Ectodermal cell (in vitro differentiated cells): ENCODE results near the gene FUT1. TPM values are rescaled to one million over a fixed set of nuclear protein-coding genes. Genes with fewer than 3 reads are reported as not detected.

ENCODE experiments used
- H3K27ac ChIP-seq: 2 replicates; pipeline ENCODE4 v1.7.0; 2013; ENCODE audit warnings: mild to moderate bottlenecking, low read depth, low read length; ENCODE audit not compliant: insufficient read depth, poor library complexity, severe bottlenecking
- H3K27me3 ChIP-seq: 2 replicates; pipeline ENCODE4 v1.7.0; 2013; ENCODE audit warnings: mild to moderate bottlenecking, low read length; ENCODE audit not compliant: insufficient read depth, control insufficient read depth, poor library complexity, severe bottlenecking
- H3K36me3 ChIP-seq: one replicate; pipeline ENCODE4 v1.7.0; 2013; ENCODE audit warnings: low read length; ENCODE audit not compliant: control insufficient read depth, insufficient read depth
- H3K4me1 ChIP-seq: one replicate; pipeline ENCODE4 v1.7.0; 2013; ENCODE audit warnings: low read length; ENCODE audit not compliant: control insufficient read depth, insufficient read depth
- H3K4me3 ChIP-seq: 2 replicates; pipeline ENCODE4 v1.7.0; 2013; ENCODE audit warnings: low read depth, low read length, control low read depth; ENCODE audit not compliant: insufficient read depth
- H3K9me3 ChIP-seq: 2 replicates; pipeline ENCODE4 v1.7.0; 2013; ENCODE audit warnings: mild to moderate bottlenecking, low read length, moderate library complexity; ENCODE audit not compliant: control insufficient read depth
- WGBS, 2 experiments: methylation state at CpG; one replicate each; pipeline ENCODE4 v1.1.7; 2013; ENCODE audit warnings: missing lambda C conversion rate in 2 of 2; 5-methylcytosine and 5-hydroxymethylcytosine counted together
- polyA plus RNA-seq, 4 experiments: library from polyadenylated mRNA; stranded (reverse); fragments of 50-300 nt; gene quantifications; one replicate each; pipeline ENCODE4 v1.2.3, GENCODE V29; 2013

The FUT1 gene
- 2.6 TPM for polyA plus RNA-seq (2013, experiment 1 of 4)
- polyA plus RNA-seq (2013, experiment 2 of 4), result 2.1 TPM
- polyA plus RNA-seq (2013, experiment 3 of 4), result 1.0 TPM
- polyA plus RNA-seq (2013, experiment 4 of 4), result 1.3 TPM

DNA sequence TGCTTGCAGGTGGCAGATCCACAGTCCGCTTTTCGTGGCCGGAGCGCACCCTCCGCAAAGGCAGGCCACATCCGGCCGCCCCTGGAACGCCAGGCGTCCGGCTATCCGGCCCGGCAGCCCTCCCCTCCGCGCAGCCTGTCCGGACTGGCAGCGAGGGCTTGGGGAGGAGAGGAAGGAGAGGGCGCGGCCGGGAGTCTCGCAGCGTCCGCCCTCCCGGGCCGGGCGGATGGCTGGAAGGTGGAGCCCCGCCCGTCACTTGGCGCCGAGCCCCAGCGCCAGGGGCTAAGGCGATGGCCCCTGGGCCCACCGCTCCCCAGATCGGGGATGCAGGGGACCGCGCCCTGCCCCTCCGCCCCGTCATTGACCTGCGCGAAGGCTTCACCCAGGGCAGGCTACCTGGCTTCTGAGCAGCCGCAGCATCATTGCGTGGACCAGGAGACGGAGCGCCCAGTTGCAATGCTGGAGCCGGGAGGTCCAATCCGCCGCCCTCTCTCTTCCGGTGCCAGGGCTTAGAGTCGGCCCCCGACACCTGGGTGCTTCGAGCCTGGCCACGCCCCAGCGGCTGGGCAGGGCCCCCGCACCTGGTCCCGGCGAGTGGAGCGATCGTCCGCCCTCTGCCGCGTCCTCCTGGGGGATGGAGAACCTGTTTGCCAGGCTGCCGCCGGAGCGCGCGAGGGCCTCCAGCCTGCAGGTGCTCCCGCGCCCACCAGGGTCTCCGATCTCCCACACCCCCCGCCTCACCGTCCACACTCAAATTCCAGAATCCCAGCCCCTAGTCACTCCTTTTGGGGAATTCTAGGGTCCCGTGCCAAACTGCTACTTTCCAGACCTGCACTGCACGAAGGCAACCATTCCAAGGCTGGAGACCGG lies at the start of gene FUT1:
FUT1 (minus strand) TSS at position 146 of the 870 bp plus-strand sequence. CDS start 1,360 bp downstream, outside the sequence.
- H3K27me3 ChIP-seq, result peaks cover 25% of the 10 kb centered on the region
- H3K27ac ChIP-seq, result no peak within 1 kb of the TSS
- WGBS, 2 experiments, result 1% methylated on average over 73 of the region's 73 CpGs
- peak within 1 kb of the TSS; percentile 67 for H3K4me3 ChIP-seq
- H3K9me3 ChIP-seq, result no peaks in the 10 kb centered on the region
- peaks cover 5% of the 10 kb centered on the region for H3K36me3 ChIP-seq
- peaks cover 3% of the 10 kb centered on the region for H3K4me1 ChIP-seq

DNA sequence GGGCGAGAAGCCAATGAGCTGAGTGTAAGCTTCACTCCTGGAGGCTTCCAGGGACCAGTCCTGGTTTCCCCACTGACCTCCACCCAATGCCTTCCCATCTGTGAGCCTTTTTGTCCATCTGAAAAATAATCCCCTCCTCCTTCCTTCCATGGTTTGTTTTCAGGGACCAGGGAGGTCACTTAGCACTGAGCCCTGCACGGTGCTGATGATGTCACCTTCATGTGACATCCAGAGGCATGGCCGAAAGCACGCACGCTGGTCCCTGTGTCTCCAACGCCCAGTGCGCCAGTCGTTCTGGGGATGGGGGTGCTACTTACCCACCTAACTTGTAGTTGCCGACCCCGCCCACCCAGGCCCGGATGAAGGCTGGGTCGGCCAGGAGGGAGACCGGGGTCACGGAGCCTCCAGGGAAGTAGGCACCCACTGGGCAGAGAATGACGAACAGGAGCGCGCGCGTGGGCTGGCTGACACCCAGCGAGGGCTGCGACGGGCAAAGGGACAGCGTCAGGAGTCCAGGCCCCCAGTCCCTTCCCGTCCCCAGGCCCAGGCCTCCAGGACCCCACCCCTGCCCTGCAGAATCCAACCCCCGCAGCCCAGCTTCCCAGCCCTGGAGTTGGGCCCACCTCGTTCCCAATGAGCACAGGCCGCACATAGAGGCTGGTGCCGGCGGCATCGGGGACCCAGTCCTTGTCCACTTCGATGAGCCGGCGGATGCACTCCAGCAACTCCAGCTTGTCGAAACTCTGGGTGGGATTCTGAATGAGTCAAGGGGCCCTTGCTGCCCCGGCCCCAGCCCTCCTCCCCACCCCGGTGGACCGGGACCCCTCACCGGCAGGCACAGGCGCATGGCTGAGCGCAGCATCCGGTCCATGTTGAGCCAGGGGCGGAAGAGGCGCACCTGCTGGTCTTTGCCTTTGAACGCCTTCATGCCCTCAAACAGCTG lies 47.2 kb upstream of the FUT1 start:
- no peak overlapping the region for H3K4me3 ChIP-seq
- H3K9me3 ChIP-seq, result no peaks in the 10 kb centered on the region
- H3K27me3 ChIP-seq, result no peaks in the 10 kb centered on the region
- H3K4me1 ChIP-seq, result no peaks in the 10 kb centered on the region
- no peaks in the 10 kb centered on the region for H3K36me3 ChIP-seq
- 91 to 93% methylated on average over 44 of the region's 44 CpGs for WGBS, 2 experiments
- peak overlapping the region; percentile 72 for H3K27ac ChIP-seq

DNA sequence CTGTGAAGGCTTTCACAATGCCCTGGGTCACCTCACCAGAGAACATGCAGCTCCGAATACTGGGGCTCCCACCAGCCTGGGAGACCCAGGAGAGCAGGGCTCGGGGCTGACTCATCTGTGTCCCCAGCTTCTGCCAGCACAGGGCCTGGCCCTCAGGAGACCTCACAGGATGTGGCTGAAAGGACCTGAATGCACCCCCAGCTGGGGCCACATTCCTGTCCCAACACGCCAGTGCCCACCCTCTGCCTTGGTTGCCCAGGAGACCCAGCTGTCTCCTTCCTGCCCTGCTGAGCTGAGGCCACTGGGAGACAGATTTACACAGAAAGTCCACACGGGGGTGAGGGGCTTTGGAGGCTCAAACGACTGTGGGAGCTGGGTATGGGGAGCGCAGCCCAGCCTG lies 46.5 kb upstream of the FUT1 start:
- Histone ChIP-seq H3K36me3 (no peaks in the 10 kb centered on the region), H3K27me3 (no peaks in the 10 kb centered on the region), H3K4me3 (no peak overlapping the region), H3K9me3 (no peaks in the 10 kb centered on the region), H3K27ac (peak overlapping the region; percentile 72), H3K4me1 (no peaks in the 10 kb centered on the region)
- 36 to 45% methylated on average over 6 of the region's 6 CpGs for WGBS, 2 experiments

DNA sequence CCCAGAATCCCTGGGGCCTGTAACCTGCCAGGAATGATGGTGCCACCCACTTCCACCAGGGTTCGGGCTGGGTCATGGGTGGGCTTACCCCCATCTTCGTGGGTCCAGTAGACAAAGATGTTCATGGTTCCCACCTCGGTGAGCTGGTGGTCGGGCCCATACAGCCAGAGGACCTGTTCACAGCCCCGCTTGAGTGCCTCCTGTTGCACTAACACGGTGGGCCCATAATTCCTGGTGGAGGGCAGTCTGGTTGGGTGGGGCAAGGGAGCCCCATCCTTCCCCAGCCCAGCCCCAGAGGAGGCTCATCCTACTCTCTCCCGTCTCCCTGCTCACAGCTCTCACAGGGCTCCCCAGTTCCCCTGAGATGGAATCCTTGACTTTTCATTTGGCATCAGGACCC lies 44.7 kb upstream of the FUT1 start:
- no peaks in the 10 kb centered on the region for H3K27me3 ChIP-seq
- WGBS, 2 experiments, result 93 to 95% methylated on average over 7 of the region's 7 CpGs
- no peak overlapping the region for H3K27ac ChIP-seq
- H3K4me3 ChIP-seq, result no peak overlapping the region
- H3K4me1 ChIP-seq, result no peaks in the 10 kb centered on the region
- no peaks in the 10 kb centered on the region for H3K36me3 ChIP-seq
- no peaks in the 10 kb centered on the region for H3K9me3 ChIP-seq

DNA sequence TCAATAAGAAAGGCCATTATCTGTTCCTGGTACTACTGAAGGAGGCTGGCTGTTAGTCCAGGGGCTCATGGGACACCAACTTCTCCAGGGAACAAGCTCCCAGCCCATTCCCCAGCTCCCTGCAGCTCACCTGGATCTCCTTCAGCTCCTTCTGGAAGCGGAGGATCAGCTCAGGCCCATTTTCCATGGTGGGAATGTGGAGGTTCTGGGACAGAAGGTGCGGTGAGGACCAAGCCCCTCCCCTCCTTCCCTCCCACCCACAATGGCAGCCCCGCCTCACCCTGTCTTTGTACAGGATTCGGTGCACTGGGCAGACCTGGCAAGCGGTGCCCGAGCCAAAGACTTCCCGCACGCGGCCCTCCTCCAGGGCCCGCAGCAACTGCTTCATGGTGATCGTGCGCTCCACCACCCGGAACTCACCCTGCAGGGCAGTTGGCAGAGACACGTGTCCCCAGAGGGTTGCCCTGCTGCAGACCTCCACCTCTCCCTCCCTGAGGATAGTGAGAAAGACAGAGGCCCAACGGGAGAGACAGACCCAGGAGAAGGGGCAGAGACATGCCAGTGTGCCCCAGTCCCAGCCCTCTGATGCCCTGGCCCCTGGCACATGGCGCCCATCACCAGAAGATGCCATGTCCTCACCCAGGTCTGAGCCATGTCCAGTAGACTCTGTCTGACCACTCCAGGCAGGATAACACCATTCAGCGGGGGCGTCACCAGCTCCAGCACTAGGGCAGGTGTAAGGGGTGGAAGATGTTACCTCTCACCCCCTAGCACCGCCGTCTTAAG lies 44.0 kb upstream of the FUT1 start:
- no peaks in the 10 kb centered on the region for H3K27me3 ChIP-seq
- no peaks in the 10 kb centered on the region for H3K4me1 ChIP-seq
- no peak overlapping the region for H3K27ac ChIP-seq
- 95 to 96% methylated on average over 20 of the region's 20 CpGs for WGBS, 2 experiments
- H3K9me3 ChIP-seq, result no peaks in the 10 kb centered on the region
- no peak overlapping the region for H3K4me3 ChIP-seq
- no peaks in the 10 kb centered on the region for H3K36me3 ChIP-seq

DNA sequence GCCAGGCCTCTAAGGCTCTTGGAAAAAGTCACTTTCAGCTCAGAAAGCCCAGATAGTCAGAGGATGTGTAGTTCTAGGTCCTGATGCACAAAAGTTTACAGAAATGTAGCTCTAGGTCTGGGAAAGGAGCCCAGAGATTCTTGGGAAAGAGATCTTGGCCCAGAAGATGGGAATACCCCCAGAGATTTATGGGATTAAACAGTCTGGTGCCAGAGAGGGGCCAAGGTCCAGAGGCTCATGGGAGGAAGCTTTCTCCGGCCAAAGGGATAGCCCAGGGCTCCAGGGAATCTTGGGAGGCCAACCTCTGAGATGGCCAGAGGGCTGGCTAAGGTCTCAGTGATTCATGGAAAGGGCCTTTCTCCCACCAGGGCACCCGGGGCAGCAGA lies 43.2 kb upstream of the FUT1 start:
- Histone ChIP-seq H3K9me3 (no peaks in the 10 kb centered on the region), H3K36me3 (no peaks in the 10 kb centered on the region), H3K27ac (peak overlapping the region; percentile 26), H3K4me3 (no peak overlapping the region), H3K27me3 (no peaks in the 10 kb centered on the region), H3K4me1 (no peaks in the 10 kb centered on the region)
- WGBS, 2 experiments, result 76 to 78% methylated on average over 2 of the region's 2 CpGs

DNA sequence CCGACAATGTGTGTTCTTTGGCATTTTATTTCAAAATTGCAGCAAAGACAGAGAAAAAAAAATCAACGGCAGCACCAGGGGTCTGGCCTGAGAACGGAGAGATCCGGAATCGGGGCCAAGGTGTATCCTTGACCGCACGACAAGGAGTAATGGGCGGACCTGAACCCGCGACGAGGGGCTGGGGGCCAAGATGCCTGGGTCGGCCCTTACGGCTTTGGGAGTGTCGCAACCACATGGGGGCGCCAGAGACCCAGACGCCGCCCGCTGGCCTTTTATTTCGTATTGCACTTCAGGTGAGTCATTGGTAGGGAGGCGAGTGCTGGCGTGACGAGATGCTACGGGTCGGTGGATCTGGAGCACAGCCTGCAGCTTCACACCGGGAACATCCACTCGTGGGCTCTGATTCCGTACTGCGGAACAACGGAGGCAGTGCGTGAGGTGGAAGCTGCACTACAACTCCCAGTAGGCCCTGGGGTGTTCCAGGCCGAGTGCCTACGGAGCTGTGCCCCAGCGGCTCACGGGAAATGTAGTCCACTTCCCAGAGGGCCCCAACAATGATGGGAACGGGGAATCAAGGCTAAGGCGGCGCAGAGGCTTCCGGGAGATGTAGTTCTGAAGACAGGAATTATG lies 42.7 kb upstream of the FUT1 start:
- H3K4me1 ChIP-seq, result no peaks in the 10 kb centered on the region
- WGBS, 2 experiments, result 4% methylated on average over 38 of the region's 38 CpGs
- no peaks in the 10 kb centered on the region for H3K27me3 ChIP-seq
- H3K27ac ChIP-seq, result peak overlapping the region; percentile 44
- peak overlapping the region; percentile 66 for H3K4me3 ChIP-seq
- H3K9me3 ChIP-seq, result no peaks in the 10 kb centered on the region
- H3K36me3 ChIP-seq, result no peaks in the 10 kb centered on the region

DNA sequence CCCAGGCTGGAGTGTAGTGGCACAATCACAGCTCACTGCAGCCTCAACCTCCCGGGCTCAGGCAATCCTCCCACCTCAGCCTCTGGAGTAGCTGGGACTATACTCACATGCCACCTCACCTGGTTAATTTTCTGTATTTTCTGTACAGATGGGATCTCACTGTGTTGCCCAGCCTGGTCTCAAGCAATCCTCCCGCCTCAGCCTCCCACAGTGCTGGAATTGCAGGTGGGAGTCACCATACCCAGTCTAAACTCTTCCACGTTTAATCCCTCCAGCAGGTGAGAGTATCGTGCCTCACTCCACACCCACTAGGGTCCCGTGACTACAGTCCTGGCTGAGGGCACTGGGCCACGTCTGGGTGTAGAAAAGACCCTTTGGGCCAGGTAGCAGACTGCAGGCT lies 41.9 kb upstream of the FUT1 start:
- H3K9me3 ChIP-seq, result no peaks in the 10 kb centered on the region
- H3K27ac ChIP-seq, result no peak overlapping the region
- no peak overlapping the region for H3K4me3 ChIP-seq
- no peaks in the 10 kb centered on the region for H3K27me3 ChIP-seq
- H3K4me1 ChIP-seq, result no peaks in the 10 kb centered on the region
- H3K36me3 ChIP-seq, result no peaks in the 10 kb centered on the region
- WGBS, 2 experiments, result 92% methylated on average over 6 of the region's 6 CpGs

DNA sequence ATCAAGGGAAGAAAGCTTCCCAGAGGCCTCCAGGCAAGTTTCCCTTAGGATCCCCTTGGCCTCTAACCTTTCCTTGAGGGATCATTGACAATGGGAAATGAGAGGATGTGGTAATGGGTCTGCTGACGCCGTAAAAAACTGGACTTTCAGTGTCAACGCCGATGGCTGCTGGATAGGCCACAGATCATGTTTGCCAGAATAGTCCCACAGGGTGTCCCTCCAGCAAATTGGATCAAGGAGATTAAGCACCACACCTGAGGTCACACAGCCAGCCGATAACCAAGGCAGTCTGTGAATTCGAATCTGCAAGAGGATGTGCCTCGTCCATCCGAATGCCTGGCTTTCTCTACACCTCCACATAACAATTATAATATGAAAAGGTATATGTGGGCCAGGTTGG lies 40.8 kb upstream of the FUT1 start:
- Histone ChIP-seq H3K36me3 (no peaks in the 10 kb centered on the region), H3K9me3 (no peaks in the 10 kb centered on the region), H3K4me3 (no peak overlapping the region), H3K4me1 (no peaks in the 10 kb centered on the region), H3K27me3 (no peaks in the 10 kb centered on the region), H3K27ac (no peak overlapping the region)
- WGBS, 2 experiments, result 84 to 90% methylated on average over 5 to 8 of the region's 8 CpGs
